NCI-H510A (cell line): ENCODE results near the gene RFC2.
"Not testable (repeated sequence)": the region's sequence is repeated elsewhere in the genome, so short reads cannot be mapped to it uniquely, and the experiment has no call there.

Source experiments
- DNase-seq: peaks from one replicate; lab custom pipeline; 2025; lab: John Stamatoyannopoulos, UW

The RFC2 gene

GRCh38 chr7:74282748-74283459 lies 28.7 kb upstream of the RFC2 start:
- DNase-seq: no peak

GRCh38 chr7:74280985-74281384 lies 26.8 kb upstream of the RFC2 start:
- no peak for DNase-seq

- no peak for DNase-seq
Observed at GRCh38 chr7:74277636-74278035, 23.4 kb upstream of the RFC2 start.

GRCh38 chr7:74275401-74275881 lies 21.2 kb upstream of the RFC2 start:
- no peak for DNase-seq

- DNase-seq: no peak
Observed at GRCh38 chr7:74272305-74273038, 18.3 kb upstream of the RFC2 start.

GRCh38 chr7:74271742-74272141 lies 17.5 kb upstream of the RFC2 start:
- no peak for DNase-seq

GRCh38 chr7:74269757-74270277 lies 15.6 kb upstream of the RFC2 start:
- DNase-seq: peak; percentile 84

GRCh38 chr7:74267756-74268565 lies 13.8 kb upstream of the RFC2 start:
- no peak for DNase-seq

GRCh38 chr7:74266191-74266963 lies 12.2 kb upstream of the RFC2 start:
- DNase-seq: no peak

- DNase-seq: no peak
Observed at GRCh38 chr7:74263399-74264120, 9.4 kb upstream of the RFC2 start.

GRCh38 chr7:74262639-74263398 lies 8.6 kb upstream of the RFC2 start:
- no peak for DNase-seq

- DNase-seq: no peak
Observed at GRCh38 chr7:74258639-74259038, 4.4 kb upstream of the RFC2 start.

GRCh38 chr7:74256491-74257408 lies 2.6 kb upstream of the RFC2 start:
- DNase-seq: no peak

- DNase-seq: not testable (repeated sequence)
Observed at GRCh38 chr7:74255461-74255860, 1.3 kb upstream of the RFC2 start.

GRCh38 chr7:74254858-74255379 lies 720 bp upstream of the RFC2 start:
- no peak for DNase-seq

GRCh38 chr7:74253835-74254128 lies 417 bp downstream of the RFC2 start:
- DNase-seq: no peak

GRCh38 chr7:74253331-74253730 lies 868 bp downstream of the RFC2 start:
- no peak for DNase-seq

GRCh38 chr7:74252893-74253292 lies 1.3 kb downstream of the RFC2 start:
- DNase-seq: peak; percentile 53

GRCh38 chr7:74249058-74249457 lies 5.1 kb downstream of the RFC2 start:
- not testable (repeated sequence) for DNase-seq
